Endothelial cell of umbilical vein (primary cell): ENCODE measurements around the gene IGFL1. TPM values are rescaled to one million over a fixed set of nuclear protein-coding genes. Genes with fewer than 3 reads are reported as not detected.
A peak's percentile ranks its signal among the peaks of the same experiment; 100 is the strongest.

Source experiments
- BruUV-seq: library from RNA; stranded (reverse); fragments of 400-500 nt; replicated peaks from 2 replicates; lab custom pipeline; 2021; lab: Mats Ljungman, UMichigan
- CTCF ChIA-PET: fragments of 300-600, 350-600 bp; sonication (Branson Sonifier 250); formaldehyde crosslinking; loops from one replicate; lab custom pipeline; 2021; ENCODE audit warnings: antibody characterized with exemption, inconsistent platforms; lab: Charles Lee
- POLR2A ChIA-PET: fragments of 300-600, 350-600 bp; sonication (Branson Sonifier 250); formaldehyde crosslinking; loops from one replicate; lab custom pipeline; 2021; ENCODE audit warnings: antibody characterized with exemption, inconsistent platforms; lab: Charles Lee
- DNase-seq: peaks from one replicate; pipeline ENCODE4 v3.0.0-alpha.2; 2011; ENCODE audit warnings: low read depth, low spot score
- FAIRE-seq: peaks from 2 replicates; lab custom pipeline; 2011; peaks lifted over from hg19 to GRCh38; lab: Jason Lieb, UNC
- H2AFZ ChIP-seq: 2 replicates; pipeline ENCODE4 v1.6.0; 2012; ENCODE audit warnings: low read depth, low read length, control low read depth, inconsistent platforms
- H3K27ac ChIP-seq: 2 replicates; pipeline ENCODE4 v1.5.1; 2011; ENCODE audit warnings: low read depth, mild to moderate bottlenecking, control low read depth, low read length, moderate library complexity; ENCODE audit not compliant: insufficient read depth
- H3K27me3 ChIP-seq, 2 experiments: 2 replicates each; pipeline versions ENCODE4 v1.6.0 to v1.6.1; 2011; ENCODE audit warnings: low read length in 2 of 2, mixed read lengths in 1 of 2; ENCODE audit not compliant: control insufficient read depth in 2 of 2, insufficient read depth in 2 of 2
- H3K36me3 ChIP-seq, 2 experiments: 2 replicates in 1 of 2; 3 replicates in 1 of 2; pipeline ENCODE4 v1.5.1; 2011; ENCODE audit warnings: low read length in 2 of 2, mild to moderate bottlenecking in 1 of 2, moderate library complexity in 1 of 2; ENCODE audit not compliant: control insufficient read depth in 2 of 2, insufficient read depth in 2 of 2; ENCODE audit errors: extremely low read depth in 1 of 2
- H3K4me1 ChIP-seq: 3 replicates; pipeline ENCODE4 v1.5.1; 2011; ENCODE audit warnings: mild to moderate bottlenecking, low read length; ENCODE audit not compliant: control insufficient read depth, insufficient read depth; ENCODE audit errors: extremely low read depth
- H3K4me2 ChIP-seq: 2 replicates; pipeline ENCODE4 v1.6.1; 2011; ENCODE audit warnings: low read length, control low read depth, mixed read lengths; ENCODE audit not compliant: insufficient read depth
- H3K4me3 ChIP-seq, 3 experiments: fragments of 200-600 bp in 1 of 3; sonication (generic), shearing (Covaris generic) in 1 of 3; replicated peaks in 1 of 3; 2 replicates each; pipeline ENCODE4 v1.5.1; 2011 to 2016; ENCODE audit warnings: control low read depth in 3 of 3, low read length in 3 of 3, mild to moderate bottlenecking in 2 of 3, inconsistent platforms in 1 of 3, low read depth in 1 of 3, moderate library complexity in 1 of 3; ENCODE audit not compliant: insufficient read depth in 1 of 3
- H3K79me2 ChIP-seq: 2 replicates; pipeline ENCODE4 v1.6.0; 2012; ENCODE audit warnings: low read length, inconsistent platforms; ENCODE audit not compliant: control insufficient read depth, insufficient read depth
- H3K9ac ChIP-seq: replicated peaks from 2 replicates; pipeline ENCODE3; 2011; ENCODE audit warnings: low read length, control low read depth; ENCODE audit not compliant: insufficient read depth; ENCODE audit errors: extremely low read depth
- H3K9me1 ChIP-seq: replicated peaks from 3 replicates; pipeline ENCODE4 v1.6.0; 2011; ENCODE audit warnings: mild to moderate bottlenecking, low read length; ENCODE audit not compliant: control insufficient read depth, insufficient read depth; ENCODE audit errors: extremely low read depth
- H3K9me3 ChIP-seq: replicated peaks from 2 replicates; pipeline ENCODE4 v1.5.1; 2012; ENCODE audit warnings: low read length, inconsistent platforms; ENCODE audit not compliant: control insufficient read depth, insufficient read depth
- H4K20me1 ChIP-seq: replicated peaks from 2 replicates; pipeline ENCODE3; 2011; ENCODE audit warnings: mild to moderate bottlenecking, low read length; ENCODE audit not compliant: control insufficient read depth, insufficient read depth; ENCODE audit errors: extremely low read depth
- CTCF ChIP-seq, 2 donors: IDR thresholded peaks; 1 replicate in 1 of 2; 2 replicates in 1 of 2; pipeline ENCODE4 v1.5.1; 2011; ENCODE audit warnings: low read length in 2 of 2, mild to moderate bottlenecking in 2 of 2, moderate library complexity in 2 of 2, control low read depth in 1 of 2, inconsistent platforms in 1 of 2, low read depth in 1 of 2; ENCODE audit not compliant: insufficient read depth in 1 of 2; ENCODE audit errors: extremely low read depth in 1 of 2
- EZH2 ChIP-seq: IDR thresholded peaks from 2 replicates; pipeline ENCODE4 v1.6.1; 2012; ENCODE audit warnings: borderline replicate concordance, low read depth, mild to moderate bottlenecking, moderate library complexity, low read length, inconsistent platforms; ENCODE audit not compliant: severe bottlenecking
- FOS ChIP-seq: IDR thresholded peaks from 2 replicates; pipeline ENCODE4 v1.6.1; 2011; ENCODE audit warnings: mild to moderate bottlenecking, low read length, moderate library complexity, borderline replicate concordance; ENCODE audit not compliant: insufficient read depth
- GATA2 ChIP-seq: IDR thresholded peaks from 2 replicates; pipeline ENCODE4 v1.7.0; 2011; ENCODE audit warnings: low read depth, mild to moderate bottlenecking, moderate library complexity, mixed read lengths, low read length; ENCODE audit not compliant: insufficient read length, insufficient read depth
- JUN ChIP-seq: IDR thresholded peaks from 2 replicates; pipeline ENCODE4 v1.6.1; 2011; ENCODE audit warnings: borderline replicate concordance, low read depth; ENCODE audit not compliant: insufficient read length, insufficient read depth
- MAX ChIP-seq: IDR thresholded peaks from 2 replicates; pipeline ENCODE4 v1.6.1; 2011; ENCODE audit not compliant: insufficient read depth, insufficient read length
- MYC ChIP-seq: IDR thresholded peaks from one replicate; pipeline ENCODE4 v1.6.1; 2011; ENCODE audit warnings: mild to moderate bottlenecking, low read depth, low read length
- POLR2A ChIP-seq: IDR thresholded peaks from 2 replicates; pipeline ENCODE4 v1.6.1; 2012; ENCODE audit warnings: low read depth, mild to moderate bottlenecking, control low read depth, low read length
- POLR2AphosphoS5 ChIP-seq: IDR thresholded peaks from 2 replicates; pipeline ENCODE4 v1.6.1; 2012; ENCODE audit warnings: low read depth, mild to moderate bottlenecking, control low read depth, low read length, moderate library complexity; ENCODE audit not compliant: insufficient read depth
- dilution Hi-C: fragments of 300-500 bp; cut with MboI; formaldehyde crosslinking; loops from one replicate; pipeline ENCODE4 v1.15.0; 2019; ENCODE audit warnings: low sequenced_read_pairs; ENCODE audit not compliant: extremely low pct_ligation_motif_present
- intact Hi-C: fragments of 100-400 bp; cut with micrococcal nuclease; formaldehyde crosslinking; loops from one replicate; pipeline ENCODE4 v1.10.0; 2022
- polyA plus RNA-seq, 4 experiments: library from polyadenylated mRNA; depleted of rRNA in 3 of 4; stranded (reverse) in 3 of 4; unstranded in 1 of 4; fragments of >200 nt; gene quantifications; 2 replicates each; pipeline versions ENCODE4 v1.2.1 to v1.2.3, GENCODE V29; 2011 to 2012; ENCODE audit warnings: missing spikeins in 1 of 4
- total RNA-seq: library from RNA; stranded (reverse); gene quantifications from 2 replicates; pipeline ENCODE4 v1.2.3, GENCODE V29; 2021

Gene IGFL1
- total and polyA plus RNA-seq, 2 donors (not counting 3 experiments of a cell fraction or from before 2014, with no cell fraction given): not detected

GRCh38 chr19:46180701-46181387 is 48.7 kb upstream of the IGFL1 start:
- ChIA-PET CTCF (interaction anchor here (0.6 kb wide), 1 partner anchor 60 kb away, joined by 3 read pairs; no protein-coding TSS in a partner anchor), POLR2A (no interaction called here)
- DNase-seq (peak; percentile 20), FAIRE-seq (peak; percentile 18)
- intact Hi-C loops (no loop called here), dilution Hi-C loops (no loop called here)
- H3K9me3 ChIP-seq: no peaks in the 10 kb centered on the region
- H3K4me1 ChIP-seq: no peaks in the 10 kb centered on the region
- H3K79me2 ChIP-seq: no peaks in the 10 kb centered on the region
- peaks cover 4 to 6% of the 10 kb centered on the region in 2 experiments for H3K27me3 ChIP-seq
- no peaks in the 10 kb centered on the region for H4K20me1 ChIP-seq
- H3K4me2 ChIP-seq: no peak overlapping the region
- no TSS peak for BruUV-seq
- H3K9ac ChIP-seq: no peak overlapping the region
- H3K36me3 ChIP-seq: no peaks in the 10 kb centered on the region
- no peak overlapping the region for H3K27ac ChIP-seq
- H2AFZ ChIP-seq: no peak overlapping the region
- no peaks in the 10 kb centered on the region for H3K9me1 ChIP-seq
- H3K4me3 ChIP-seq: no peak overlapping the region
- TF ChIP-seq GATA2 (no peak), JUN (no peak), MYC (no peak), POLR2A (no peak), POLR2AphosphoS5 (no peak), CTCF (IDR thresholded peaks at IDR 0.05; ENCODE audit: extremely low read depth in 1 of 2, insufficient read depth in 1 of 2, low read depth in 1 of 2, low read length in 2 of 2) (no peak), MAX (no peak), FOS (no peak), EZH2 (no peak)
